B cell (primary cell): ENCODE measurements around the gene RASA1. TPM values are rescaled to one million over a fixed set of nuclear protein-coding genes. Genes with fewer than 3 reads are reported as not detected.
A peak's percentile ranks its signal among the peaks of the same experiment; 100 is the strongest.

ENCODE experiments used
- ATAC-seq: fragments of 200-7000 bp; cut with Tn5 transposase; one replicate; pipeline ENCODE4 v1.10.0; 2021; ENCODE audit warnings: low read depth, mild to moderate bottlenecking, moderate number of reproducible peaks, moderate library complexity
- CTCF ChIA-PET: fragments of 350-600 bp; sonication (Branson Sonifier 250); formaldehyde crosslinking; loops from one replicate; lab custom pipeline; 2021; ENCODE audit warnings: antibody characterized with exemption, inconsistent platforms; lab: Charles Lee
- POLR2A ChIA-PET: fragments of 350-600 bp; sonication (Branson Sonifier 250); formaldehyde crosslinking; loops from one replicate; lab custom pipeline; 2021; ENCODE audit warnings: antibody characterized with exemption; lab: Charles Lee
- DNase-seq: peaks from one replicate; pipeline ENCODE4 v3.0.0; 2013
- H2AFZ ChIP-seq: 2 replicates; pipeline ENCODE4 v1.6.1; 2012; ENCODE audit warnings: mild to moderate bottlenecking, low read depth, low read length; ENCODE audit not compliant: insufficient read depth, poor library complexity, severe bottlenecking
- H3K27ac ChIP-seq, 2 donors: 1 replicate in 1 of 2; 2 replicates in 1 of 2; pipeline ENCODE4 v1.5.1; 2012 to 2013; ENCODE audit warnings: low read length in 2 of 2, mild to moderate bottlenecking in 2 of 2, moderate library complexity in 1 of 2
- H3K27me3 ChIP-seq, 4 experiments: fragments of 200-600 bp in 1 of 4; sonication (generic) in 1 of 4; replicated peaks in 1 of 4; 1 replicate in 2 of 4; 2 replicates in 2 of 4; pipeline versions ENCODE4 v1.6.1 to v1.7.0; 2013 to 2016; ENCODE audit warnings: low read length in 3 of 4, mild to moderate bottlenecking in 2 of 4, mixed read lengths in 1 of 4, moderate library complexity in 1 of 4; ENCODE audit not compliant: insufficient read depth in 4 of 4, control insufficient read depth in 3 of 4; ENCODE audit errors: control extremely low read depth in 1 of 4
- H3K36me3 ChIP-seq, 2 experiments: replicated peaks in 1 of 2; 1 replicate in 1 of 2; 2 replicates in 1 of 2; pipeline versions ENCODE4 v1.6.1 to v1.7.1; 2013; ENCODE audit warnings: low read length in 1 of 2; ENCODE audit not compliant: insufficient read depth in 2 of 2, control insufficient read depth in 1 of 2; ENCODE audit errors: control extremely low read depth in 1 of 2, extremely low read depth in 1 of 2
- H3K4me1 ChIP-seq, 2 donors: fragments of 200-600 bp in 1 of 2; sonication (generic) in 1 of 2; 1 replicate in 1 of 2; 2 replicates in 1 of 2; pipeline versions ENCODE4 v1.5.1 to v1.6.1; 2013 to 2017; ENCODE audit warnings: low read length in 2 of 2; ENCODE audit not compliant: control insufficient read depth in 2 of 2, insufficient read depth in 2 of 2
- H3K4me2 ChIP-seq: replicated peaks from 2 replicates; pipeline ENCODE3; 2012; ENCODE audit warnings: mild to moderate bottlenecking, low read depth, low read length; ENCODE audit not compliant: poor library complexity, severe bottlenecking
- H3K4me3 ChIP-seq, 5 experiments: fragments of 200-600 bp in 1 of 5; sonication (generic) in 1 of 5; 1 replicate in 3 of 5; 2 replicates in 2 of 5; pipeline versions ENCODE4 v1.5.1 to v1.7.0; 2011 to 2016; ENCODE audit warnings: low read length in 4 of 5, mild to moderate bottlenecking in 4 of 5, low read depth in 2 of 5, control low read depth in 1 of 5, moderate library complexity in 1 of 5; ENCODE audit not compliant: insufficient read depth in 1 of 5; ENCODE audit errors: control extremely low read depth in 1 of 5, extremely low read depth in 1 of 5
- H3K79me2 ChIP-seq: fragments of 200-600 bp; sonication (generic); one replicate; pipeline ENCODE4 v1.6.0; 2016; ENCODE audit warnings: low read length; ENCODE audit not compliant: control insufficient read depth, insufficient read depth
- H3K9ac ChIP-seq: fragments of 200-600 bp; sonication (generic); 2 replicates; pipeline ENCODE4 v1.6.1; 2017; ENCODE audit warnings: mild to moderate bottlenecking, low read length, moderate library complexity
- H3K9me3 ChIP-seq, 3 donors: one replicate each; pipeline versions ENCODE4 v1.6.1 to v1.7.1; 2013; ENCODE audit warnings: low read length in 2 of 3; ENCODE audit not compliant: control insufficient read depth in 2 of 3, insufficient read depth in 1 of 3; ENCODE audit errors: control extremely low read depth in 1 of 3
- H4K20me1 ChIP-seq: 2 replicates; pipeline ENCODE4 v1.6.0; 2012; ENCODE audit warnings: mild to moderate bottlenecking, low read length; ENCODE audit not compliant: insufficient read depth, control insufficient read depth, poor library complexity, severe bottlenecking
- H3K27ac Mint-ChIP-seq: one replicate; pipeline ENCODE4 v1.8.0; 2021; ENCODE audit warnings: mixed read lengths
- H3K27me3 Mint-ChIP-seq: one replicate; pipeline ENCODE4 v1.8.0; 2021; ENCODE audit warnings: mixed read lengths
- H3K4me1 Mint-ChIP-seq: one replicate; pipeline ENCODE4 v1.8.0; 2021; ENCODE audit warnings: mixed read lengths
- H3K4me3 Mint-ChIP-seq: one replicate; pipeline ENCODE4 v1.8.0; 2021; ENCODE audit warnings: mixed read lengths
- H3K9me3 Mint-ChIP-seq: one replicate; pipeline ENCODE4 v1.8.0; 2022; ENCODE audit warnings: mixed read lengths; ENCODE audit not compliant: insufficient read depth
- EZH2 ChIP-seq: IDR thresholded peaks from 2 replicates; pipeline ENCODE4 v1.6.1; 2012; ENCODE audit warnings: borderline replicate concordance, low read depth, mild to moderate bottlenecking, moderate library complexity, low read length; ENCODE audit not compliant: insufficient read depth, poor library complexity, severe bottlenecking
- WGBS: methylation state at CpG from one replicate; pipeline ENCODE4 v1.1.5; 2013; ENCODE audit warnings: missing lambda C conversion rate; ENCODE audit not compliant: insufficient coverage; 5-methylcytosine and 5-hydroxymethylcytosine counted together
- intact Hi-C: fragments of 100-400 bp; cut with micrococcal nuclease; formaldehyde crosslinking; loops from one replicate; pipeline ENCODE4 v1.10.0; 2022
- polyA plus RNA-seq: library from polyadenylated mRNA; depleted of rRNA; stranded (reverse); fragments of >200 nt; gene quantifications from 2 replicates; pipeline ENCODE4 v1.2.3, GENCODE V29; 2012
- total RNA-seq, 2 donors: library from RNA; stranded (reverse); fragments of 120-200 nt in 1 of 2; gene quantifications; 1 replicate in 1 of 2; 2 replicates in 1 of 2; pipeline versions ENCODE4 v1.2.3 to v1.2.4, GENCODE V29; 2013 to 2022
- TF ChIP-seq, protein P1 (sequence below): fragments of 200-600 bp; IDR thresholded peaks from one replicate; pipeline ENCODE4 v1.8.0; 2022; ENCODE audit warnings: antibody characterized with exemption, mild to moderate bottlenecking

The RASA1 gene
- total and polyA plus RNA-seq, 2 donors (not counting 1 experiment from before 2014, with no cell fraction given) = 18.9 to 32.2 TPM

DNA sequence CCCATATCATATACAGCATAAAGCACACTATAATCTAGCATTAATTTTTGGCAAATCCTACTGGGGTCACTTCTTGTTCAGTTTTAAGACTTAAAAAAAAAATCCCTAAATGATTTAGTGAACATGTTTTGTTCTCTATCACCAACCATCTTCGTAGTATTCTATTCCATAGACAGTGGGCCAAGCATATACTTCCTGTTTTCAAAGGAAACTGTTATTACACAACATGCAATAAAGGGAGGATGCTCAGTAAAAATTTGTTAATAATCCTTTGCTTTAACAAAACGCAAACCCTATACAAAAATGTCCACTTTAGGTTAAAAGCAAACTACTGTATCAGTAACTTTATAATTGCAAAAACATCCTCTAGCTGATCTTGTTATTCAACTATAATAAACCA, 132.0 kb downstream of the RASA1 start:
- no CpG with 5 or more reads among the region's 2 CpGs for WGBS
- H3K79me2 ChIP-seq = no peaks in the 10 kb centered on the region
- H3K27ac Mint-ChIP-seq = no peak overlapping the region
- H3K36me3 ChIP-seq = peaks cover 6 to 84% of the 10 kb centered on the region in 2 experiments
- H3K4me3 ChIP-seq = no peak overlapping the region
- no peaks in the 10 kb centered on the region for H3K27me3 Mint-ChIP-seq
- no peak overlapping the region for H2AFZ ChIP-seq
- H3K9ac ChIP-seq = no peak overlapping the region
- DNase-seq (no peak), ATAC-seq (no peak)
- H3K9me3 ChIP-seq = no peaks in the 10 kb centered on the region
- H3K9me3 Mint-ChIP-seq = no peaks in the 10 kb centered on the region
- H4K20me1 ChIP-seq = no peaks in the 10 kb centered on the region
- peaks cover 9% of the 10 kb centered on the region for H3K4me1 Mint-ChIP-seq
- no peak overlapping the region for H3K4me3 Mint-ChIP-seq
- H3K27me3 ChIP-seq = no peaks in the 10 kb centered on the region
- ChIA-PET CTCF (interaction anchor here (0.7 to 3.9 kb wide), 21 partner anchors 8 to 519 kb away, joined by 3 to 62 read pairs (median 5); partner anchors contain the start of genes CCNH and RASA1), POLR2A (interaction anchor here (1.4 kb wide), 1 partner anchor 12 kb away, joined by 5 read pairs; no protein-coding TSS in a partner anchor)
- H3K27ac ChIP-seq = peak overlapping the region in 1 of 2 donors; percentile 42
- intact Hi-C loops = loop anchor here (1.0 kb wide), 5 partner anchors 13 to 519 kb away; partner anchors contain the start of gene CCNH
- TF ChIP-seq EZH2 = no peak
- TF ChIP-seq, protein P1, sequence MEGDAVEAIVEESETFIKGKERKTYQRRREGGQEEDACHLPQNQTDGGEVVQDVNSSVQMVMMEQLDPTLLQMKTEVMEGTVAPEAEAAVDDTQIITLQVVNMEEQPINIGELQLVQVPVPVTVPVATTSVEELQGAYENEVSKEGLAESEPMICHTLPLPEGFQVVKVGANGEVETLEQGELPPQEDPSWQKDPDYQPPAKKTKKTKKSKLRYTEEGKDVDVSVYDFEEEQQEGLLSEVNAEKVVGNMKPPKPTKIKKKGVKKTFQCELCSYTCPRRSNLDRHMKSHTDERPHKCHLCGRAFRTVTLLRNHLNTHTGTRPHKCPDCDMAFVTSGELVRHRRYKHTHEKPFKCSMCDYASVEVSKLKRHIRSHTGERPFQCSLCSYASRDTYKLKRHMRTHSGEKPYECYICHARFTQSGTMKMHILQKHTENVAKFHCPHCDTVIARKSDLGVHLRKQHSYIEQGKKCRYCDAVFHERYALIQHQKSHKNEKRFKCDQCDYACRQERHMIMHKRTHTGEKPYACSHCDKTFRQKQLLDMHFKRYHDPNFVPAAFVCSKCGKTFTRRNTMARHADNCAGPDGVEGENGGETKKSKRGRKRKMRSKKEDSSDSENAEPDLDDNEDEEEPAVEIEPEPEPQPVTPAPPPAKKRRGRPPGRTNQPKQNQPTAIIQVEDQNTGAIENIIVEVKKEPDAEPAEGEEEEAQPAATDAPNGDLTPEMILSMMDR = no peak
- H3K4me2 ChIP-seq = no peak overlapping the region
- peaks cover 0 to 6% of the 10 kb centered on the region in 2 donors for H3K4me1 ChIP-seq

DNA sequence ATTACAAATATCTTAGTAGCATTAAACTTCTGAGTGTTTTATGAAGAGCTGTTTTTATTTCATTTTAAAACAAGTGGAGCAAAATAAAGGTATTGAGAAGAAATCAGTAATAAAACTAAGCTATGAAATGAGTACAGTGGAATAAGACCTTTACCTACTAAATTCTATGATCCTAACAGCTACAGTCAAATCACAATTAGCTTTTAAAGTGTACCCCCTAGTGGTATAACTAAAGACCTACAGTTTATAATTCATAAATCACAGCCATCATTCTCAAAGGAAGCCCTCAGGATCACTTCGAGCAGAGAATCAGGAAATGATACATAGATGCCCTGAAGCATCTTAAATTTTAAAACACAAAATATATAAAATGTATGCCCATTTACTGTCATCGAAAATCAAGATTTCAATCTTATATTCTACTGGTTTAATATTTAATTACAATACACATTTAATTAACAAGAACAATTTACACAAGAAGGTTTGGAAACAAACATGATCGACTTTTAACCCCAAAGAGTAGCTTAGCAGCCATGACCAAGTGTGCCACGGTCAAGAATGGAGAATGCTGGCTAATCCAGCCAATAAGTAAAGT, 132.7 kb downstream of the RASA1 start:
- ChIA-PET POLR2A (interaction anchor here (1.4 kb wide), 1 partner anchor 11 kb away, joined by 5 read pairs; no protein-coding TSS in a partner anchor), CTCF (interaction anchor here (0.6 to 3.9 kb wide), 23 partner anchors 8 to 520 kb away, joined by 3 to 62 read pairs (median 5); partner anchors contain the start of genes CCNH and RASA1)
- intact Hi-C loops = loop anchor here (1.0 kb wide), 5 partner anchors 12 to 520 kb away; partner anchors contain the start of gene CCNH
- Mint-ChIP-seq H3K4me3 (no peak overlapping the region), H3K4me1 (peaks cover 9% of the 10 kb centered on the region), H3K9me3 (no peaks in the 10 kb centered on the region), H3K27me3 (no peaks in the 10 kb centered on the region), H3K27ac (no peak overlapping the region)
- TF ChIP-seq EZH2 = no peak
- TF ChIP-seq, protein P1 = peak; percentile 90
- Histone ChIP-seq H3K36me3 (peaks cover 5 to 84% of the 10 kb centered on the region in 2 experiments), H3K9me3 (no peaks in the 10 kb centered on the region), H3K27ac (peak overlapping the region in 1 of 2 donors; percentile 42), H2AFZ (no peak overlapping the region), H3K9ac (no peak overlapping the region), H3K4me3 (no peak overlapping the region), H3K4me1 (peaks cover 0 to 6% of the 10 kb centered on the region in 2 donors), H4K20me1 (no peaks in the 10 kb centered on the region), H3K79me2 (no peaks in the 10 kb centered on the region), H3K27me3 (no peaks in the 10 kb centered on the region), H3K4me2 (no peak overlapping the region)
- no CpG with 5 or more reads among the region's 4 CpGs for WGBS
- DNase-seq (peak; percentile 58), ATAC-seq (peak; percentile 68)
